Fibroblast of mammary gland (primary cell): ENCODE measurements around the gene MOK.

ENCODE experiments used
- DNase-seq: peaks from one replicate; pipeline ENCODE4 v3.0.0-alpha.2; 2010; ENCODE audit warnings: low read depth
- H3K4me3 ChIP-seq: 2 replicates; pipeline ENCODE4 v1.5.1; 2011; ENCODE audit warnings: low read depth, mild to moderate bottlenecking, low read length, moderate library complexity; ENCODE audit not compliant: control insufficient read depth
- TF ChIP-seq, protein P1 (sequence below): conservative IDR thresholded peaks from 2 replicates; pipeline ENCODE4 v1.5.1; 2011; ENCODE audit warnings: low read depth, low read length, inconsistent platforms; ENCODE audit not compliant: control insufficient read depth, insufficient read depth

Gene MOK

GRCh38 chr14:102230481-102231210, 74.3 kb downstream of the MOK start:
- TF ChIP-seq, protein P1, sequence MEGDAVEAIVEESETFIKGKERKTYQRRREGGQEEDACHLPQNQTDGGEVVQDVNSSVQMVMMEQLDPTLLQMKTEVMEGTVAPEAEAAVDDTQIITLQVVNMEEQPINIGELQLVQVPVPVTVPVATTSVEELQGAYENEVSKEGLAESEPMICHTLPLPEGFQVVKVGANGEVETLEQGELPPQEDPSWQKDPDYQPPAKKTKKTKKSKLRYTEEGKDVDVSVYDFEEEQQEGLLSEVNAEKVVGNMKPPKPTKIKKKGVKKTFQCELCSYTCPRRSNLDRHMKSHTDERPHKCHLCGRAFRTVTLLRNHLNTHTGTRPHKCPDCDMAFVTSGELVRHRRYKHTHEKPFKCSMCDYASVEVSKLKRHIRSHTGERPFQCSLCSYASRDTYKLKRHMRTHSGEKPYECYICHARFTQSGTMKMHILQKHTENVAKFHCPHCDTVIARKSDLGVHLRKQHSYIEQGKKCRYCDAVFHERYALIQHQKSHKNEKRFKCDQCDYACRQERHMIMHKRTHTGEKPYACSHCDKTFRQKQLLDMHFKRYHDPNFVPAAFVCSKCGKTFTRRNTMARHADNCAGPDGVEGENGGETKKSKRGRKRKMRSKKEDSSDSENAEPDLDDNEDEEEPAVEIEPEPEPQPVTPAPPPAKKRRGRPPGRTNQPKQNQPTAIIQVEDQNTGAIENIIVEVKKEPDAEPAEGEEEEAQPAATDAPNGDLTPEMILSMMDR: no peak
- DNase-seq: no peak
- H3K4me3 ChIP-seq: no peak overlapping the region

GRCh38 chr14:102229739-102230092, 75.2 kb downstream of the MOK start:
- TF ChIP-seq, protein P1: no peak
- DNase-seq: no peak
- H3K4me3 ChIP-seq: no peak overlapping the region

- TF ChIP-seq, protein P1: no peak
These were observed 75.8 kb downstream of the MOK start for GRCh38 chr14:102229071-102229738.

DNA sequence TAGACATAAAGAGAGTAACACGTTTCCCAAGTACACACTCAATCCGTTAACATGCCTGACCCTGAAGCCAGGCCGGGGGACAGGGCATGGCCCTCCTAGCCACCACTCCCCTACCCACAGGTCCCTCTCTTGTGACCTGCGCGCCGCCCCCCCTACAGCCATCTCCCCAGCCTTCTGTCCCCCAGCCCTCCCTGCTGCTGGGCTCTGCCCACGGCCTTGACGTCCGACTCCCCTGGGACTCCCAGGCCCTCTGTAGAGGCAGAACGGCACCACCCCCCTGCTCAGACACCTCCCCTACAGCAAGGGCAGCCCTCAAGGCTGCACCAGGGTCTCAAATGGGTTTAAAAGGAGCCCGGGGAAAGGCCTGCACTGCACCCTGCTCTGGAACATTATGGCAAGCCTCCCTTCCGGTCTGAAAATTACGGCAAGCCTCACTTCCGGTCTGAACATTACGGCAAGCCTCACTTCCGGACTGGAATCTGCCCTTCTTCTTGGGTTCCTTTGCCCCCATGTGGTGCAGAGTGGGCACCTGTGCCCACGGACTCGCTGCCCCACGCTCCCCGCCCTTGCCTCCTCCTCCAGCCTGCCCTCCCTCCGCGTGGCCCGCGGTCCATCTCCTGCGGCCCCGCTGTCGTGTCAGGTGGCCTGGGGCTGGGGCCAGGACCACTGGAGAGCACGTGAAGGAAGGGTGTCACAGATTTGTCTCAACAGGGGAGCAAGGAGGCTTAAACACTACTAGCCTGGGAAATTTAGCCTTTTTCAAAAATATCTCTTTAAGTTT, 77.6 kb downstream of the MOK start:
- DNase-seq: peak; percentile 28
- no peak overlapping the region for H3K4me3 ChIP-seq
- TF ChIP-seq, protein P1: no peak

More at GRCh38 chr14:102229071-102229738, 75.8 kb downstream of the MOK start:
- no peak for DNase-seq
- no peak overlapping the region for H3K4me3 ChIP-seq

DNA sequence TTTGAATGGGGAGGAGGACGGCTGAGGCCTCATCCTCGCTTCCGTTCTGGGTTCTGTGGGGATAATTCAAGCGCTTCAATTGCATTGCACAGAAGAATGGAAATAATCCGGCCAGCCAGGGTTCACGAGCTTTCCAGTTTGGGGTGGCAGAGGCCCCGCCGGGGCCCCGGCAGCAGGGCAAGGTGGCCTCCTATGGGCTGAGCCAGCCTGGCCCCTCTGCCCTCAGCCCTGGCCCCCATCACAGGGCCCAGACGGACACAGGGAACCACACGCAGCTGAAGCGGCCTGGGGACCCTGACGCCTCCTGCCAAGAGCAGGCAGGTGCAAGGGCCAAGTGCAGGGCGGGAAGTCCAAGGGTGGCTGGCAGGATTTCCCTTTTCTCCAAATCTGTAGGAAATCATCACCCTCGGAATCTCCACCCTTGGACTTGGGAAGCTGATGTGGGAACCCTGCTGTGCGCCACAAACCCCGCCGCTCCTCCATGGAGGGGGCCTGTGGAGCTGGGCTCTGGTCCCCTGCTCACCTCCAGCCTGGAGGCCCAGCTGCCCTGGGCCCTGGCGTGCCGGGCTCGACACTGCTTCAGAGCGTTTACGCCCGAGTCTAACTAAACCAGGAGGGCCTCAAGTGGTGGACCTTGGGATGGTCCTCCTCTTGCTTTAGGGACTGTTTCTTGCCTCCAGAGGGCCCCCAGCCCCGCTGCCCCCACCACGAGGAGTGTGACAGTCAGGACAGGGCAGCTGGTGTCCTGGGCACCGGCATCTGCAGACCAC, 78.4 kb downstream of the MOK start:
- TF ChIP-seq, protein P1: no peak
- H3K4me3 ChIP-seq: no peak overlapping the region
- no peak for DNase-seq

DNA sequence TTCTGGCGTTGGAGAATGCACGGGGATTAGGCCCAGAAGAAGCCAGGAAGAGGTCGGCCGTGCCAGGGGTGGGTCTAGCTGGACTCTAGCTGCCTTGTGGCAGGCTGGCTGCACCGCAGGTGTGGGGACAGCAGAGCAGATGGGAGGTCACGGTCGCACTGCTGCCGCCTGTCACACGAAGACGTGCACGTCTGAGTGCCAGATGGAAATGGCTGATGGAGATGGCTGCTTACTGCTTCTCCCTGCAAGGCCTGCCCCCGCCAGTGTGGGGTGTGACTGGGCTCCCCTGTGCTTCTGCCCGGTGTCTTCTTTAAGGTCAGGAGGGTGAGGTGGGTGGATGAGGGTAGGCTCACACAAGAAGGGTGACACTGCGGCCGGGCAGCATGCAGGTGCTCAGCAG, 79.0 kb downstream of the MOK start:
- no peak for DNase-seq
- no peak overlapping the region for H3K4me3 ChIP-seq
- TF ChIP-seq, protein P1: no peak
